K562 (cell line): ENCODE measurements around the gene BRME1. TPM values are rescaled to one million over a fixed set of nuclear protein-coding genes. Genes with fewer than 3 reads are reported as not detected.
A peak's percentile ranks its signal among the peaks of the same experiment; 100 is the strongest.

Experiments
- CREB3L1 ChIP-seq: fragments of 450-650 bp; IDR thresholded peaks from 2 replicates; pipeline ENCODE4 v1.6.1; 2014; ENCODE audit warnings: low read depth, mild to moderate bottlenecking, moderate library complexity, borderline replicate concordance
- CSDE1 ChIP-seq, 2 experiments: fragments of 450-650 bp; IDR thresholded peaks; 2 replicates each; pipeline ENCODE4 v1.6.1; 2016; ENCODE audit warnings: mild to moderate bottlenecking in 1 of 2
- EGR1 ChIP-seq: fragments of 450-650 bp; conservative IDR thresholded peaks from 2 replicates; pipeline ENCODE4 v1.6.1; 2017; ENCODE audit warnings: mild to moderate bottlenecking
- EZH2 ChIP-seq: IDR thresholded peaks from 2 replicates; pipeline ENCODE4 v1.6.1; 2012; ENCODE audit warnings: low read depth, mild to moderate bottlenecking, inconsistent platforms, low read length, borderline replicate concordance
- GTF2E2 ChIP-seq: fragments of 200-800 bp; sonication (Bioruptor generic); IDR thresholded peaks from 2 replicates; pipeline ENCODE4 v1.6.1; 2016; ENCODE audit warnings: missing genetic modification characterization, missing compliant biosample characterization
- HES1 ChIP-seq: fragments of 450-650 bp; IDR thresholded peaks from 2 replicates; pipeline ENCODE4 v1.6.1; 2016; ENCODE audit warnings: low read depth, mild to moderate bottlenecking, moderate library complexity
- HOMEZ ChIP-seq: fragments of 250-450 bp; sonication (Bioruptor Pico); IDR thresholded peaks from 2 replicates; pipeline ENCODE4 v1.4.0; 2020; ENCODE audit warnings: mild to moderate bottlenecking, moderate library complexity
- KDM4B ChIP-seq, 2 experiments: fragments of 450-650 bp in 1 of 2; sonication (generic) in 1 of 2; IDR thresholded peaks; 2 replicates each; pipeline ENCODE4 v1.6.1; 2016 to 2017; ENCODE audit warnings: borderline replicate concordance in 2 of 2, antibody characterized with exemption in 1 of 2, low read depth in 1 of 2, mild to moderate bottlenecking in 1 of 2
- MAFK ChIP-seq: IDR thresholded peaks from 2 replicates; pipeline ENCODE4 v1.6.1; 2011; ENCODE audit warnings: low read length, improper control_type of control experiment
- MECOM ChIP-seq: fragments of 250-450 bp; sonication (Bioruptor Pico); IDR thresholded peaks from 2 replicates; pipeline ENCODE4 v1.8.0; 2022; ENCODE audit warnings: inconsistent platforms
- NONO ChIP-seq, 2 experiments: fragments of 200-400 bp in 1 of 2; fragments of 450-650 bp in 1 of 2; formaldehyde crosslinking in 1 of 2; IDR thresholded peaks; 2 replicates each; pipeline ENCODE4 v1.6.1; 2017; ENCODE audit warnings: low read depth in 2 of 2, mild to moderate bottlenecking in 2 of 2, moderate library complexity in 2 of 2, low read length in 1 of 2
- POLR2A ChIP-seq: fragments of 450-650 bp; conservative IDR thresholded peaks from 2 replicates; pipeline ENCODE4 v1.6.1; 2016
- POLR3A ChIP-seq: IDR thresholded peaks from 2 replicates; pipeline ENCODE4 v1.6.1; 2011; ENCODE audit warnings: borderline replicate concordance, mild to moderate bottlenecking, moderate library complexity; ENCODE audit not compliant: insufficient read length, insufficient read depth; ENCODE audit errors: extremely low read depth
- RFX7 ChIP-seq: fragments of 250-450 bp; sonication (Bioruptor Pico); IDR thresholded peaks from 2 replicates; pipeline ENCODE4 v1.5.1; 2021; ENCODE audit warnings: mild to moderate bottlenecking
- RNF2 ChIP-seq: sonication (generic); IDR thresholded peaks from 2 replicates; pipeline ENCODE4 v1.6.1; 2016
- SMAD1 ChIP-seq: fragments of 150-350 bp; IDR thresholded peaks from 2 replicates; pipeline ENCODE4 v1.6.1; 2014; ENCODE audit warnings: low read length, low read depth; ENCODE audit not compliant: partially characterized antibody
- SNRNP70 ChIP-seq: fragments of 200-400 bp; formaldehyde crosslinking; optimal IDR thresholded peaks from 2 replicates; pipeline ENCODE3; 2017; ENCODE audit warnings: low read depth, low read length
- THRAP3 ChIP-seq: fragments of 450-650 bp; IDR thresholded peaks from 2 replicates; pipeline ENCODE4 v1.6.1; 2016; ENCODE audit warnings: mild to moderate bottlenecking, inconsistent platforms, borderline replicate concordance
- WHSC1 ChIP-seq: IDR thresholded peaks from one replicate; pipeline ENCODE4 v1.6.1; 2012; ENCODE audit warnings: low read length, control low read depth, inconsistent platforms
- ZBTB34 ChIP-seq: fragments of 250-450 bp; sonication (Bioruptor Pico); IDR thresholded peaks from 2 replicates; pipeline ENCODE4 v1.8.0; 2021; ENCODE audit warnings: mild to moderate bottlenecking, moderate library complexity
- ZNF3 ChIP-seq: fragments of 250-450 bp; sonication (Bioruptor Pico); IDR thresholded peaks from 2 replicates; pipeline ENCODE4 v1.5.0; 2021; ENCODE audit warnings: mild to moderate bottlenecking, moderate library complexity
- ZNF384 ChIP-seq: IDR thresholded peaks from 2 replicates; pipeline ENCODE4 v1.6.1; 2012; ENCODE audit warnings: low read depth, low read length, improper control_type of control experiment
- ZNF408 ChIP-seq: fragments of 250-450 bp; sonication (Bioruptor Pico); IDR thresholded peaks from 2 replicates; pipeline ENCODE4 v1.4.0; 2020; ENCODE audit warnings: low read depth, mild to moderate bottlenecking, moderate library complexity
- ZNF57 ChIP-seq: fragments of 450-650 bp; formaldehyde crosslinking; IDR thresholded peaks from 2 replicates; pipeline ENCODE4 v1.4.0; 2020; ENCODE audit warnings: mild to moderate bottlenecking, moderate library complexity
- ZNF780A ChIP-seq: fragments of 250-450 bp; sonication (Bioruptor Pico); IDR thresholded peaks from 2 replicates; pipeline ENCODE4 v1.5.0; 2021; ENCODE audit warnings: mild to moderate bottlenecking
- polyA plus RNA-seq, 8 experiments: library from polyadenylated mRNA; depleted of rRNA in 4 of 8; stranded (reverse) in 5 of 8; unstranded in 3 of 8; fragments of >200 nt; fragmentation: Nextera tagmentation in 2 of 8; fragmentation: Illumina TruSeq in 1 of 8; extraction: Ambion mirVana in 2 of 8; extraction: Trizol in 1 of 8; gene quantifications; 2 replicates each; pipeline versions ENCODE4 v1.2.1 to v1.2.3, GENCODE V29; 2011 to 2014; ENCODE audit warnings: inconsistent platforms in 1 of 8, missing spikeins in 1 of 8
- total RNA-seq, 7 experiments: library from RNA; depleted of rRNA in 6 of 7; stranded (reverse); fragments of >200 nt in 6 of 7; fragmentation: Illumina TruSeq in 2 of 7; extraction: Trizol in 2 of 7; gene quantifications; 2 replicates each; pipeline versions ENCODE4 v1.2.1 to v1.2.3, GENCODE V29; 2011 to 2021; ENCODE audit warnings: low replicate concordance in 1 of 7

The BRME1 gene
- total and polyA plus RNA-seq, 9 of the 15 experiments (the other 6 are each of a cell fraction or from before 2014, with no cell fraction given): 0.75 to 6.1 (median 3.6) TPM

- TF ChIP-seq ZNF3 (CRISPR knock-in tag) (no peak), WHSC1 (no peak), POLR3A (no peak), ZNF384 (no peak), RNF2 (0 out of 2 replicates have a peak, but pooled peaks have one; percentile 40), EZH2 (no peak), MECOM (CRISPR knock-in tag) (no peak), RFX7 (0 out of 2 replicates have a peak, but pooled peaks have one; percentile 17), CSDE1 (IDR thresholded peaks at IDR 0.05) (no peak), ZNF57 (no peak), THRAP3 (no peak), EGR1 (peak; percentile 51; the same call in 1 of the 2 replicates), POLR2A (peak; percentile 88), GTF2E2 (tag) (peak; percentile 57; the same call in 1 of the 2 replicates), MAFK (peak; percentile 70), SMAD1 (no peak), ZNF780A (CRISPR knock-in tag) (0 out of 2 replicates have a peak, but pooled peaks have one; percentile 53), SNRNP70 (no peak), ZBTB34 (CRISPR knock-in tag) (no peak), CREB3L1 (no peak; the same call in 1 of the 2 replicates), ZNF408 (CRISPR knock-in tag) (no peak), HES1 (no peak), KDM4B (IDR thresholded peaks at IDR 0.05; ENCODE audit: borderline replicate concordance in 2 of 2, low read depth in 1 of 2) (no peak), HOMEZ (no peak), NONO (IDR thresholded peaks at IDR 0.05; ENCODE audit: low read depth in 2 of 2, low read length in 1 of 2) (peak in 1 of 2 experiments; percentile 81; a peak in 1 of 4 replicates)
Measured at GRCh38 chr19:13839130-13839937, 66.6 kb downstream of the BRME1 start (continued).
